Measurements from ENCODE around the gene PRKD3.

The PRKD3 gene

DNA sequence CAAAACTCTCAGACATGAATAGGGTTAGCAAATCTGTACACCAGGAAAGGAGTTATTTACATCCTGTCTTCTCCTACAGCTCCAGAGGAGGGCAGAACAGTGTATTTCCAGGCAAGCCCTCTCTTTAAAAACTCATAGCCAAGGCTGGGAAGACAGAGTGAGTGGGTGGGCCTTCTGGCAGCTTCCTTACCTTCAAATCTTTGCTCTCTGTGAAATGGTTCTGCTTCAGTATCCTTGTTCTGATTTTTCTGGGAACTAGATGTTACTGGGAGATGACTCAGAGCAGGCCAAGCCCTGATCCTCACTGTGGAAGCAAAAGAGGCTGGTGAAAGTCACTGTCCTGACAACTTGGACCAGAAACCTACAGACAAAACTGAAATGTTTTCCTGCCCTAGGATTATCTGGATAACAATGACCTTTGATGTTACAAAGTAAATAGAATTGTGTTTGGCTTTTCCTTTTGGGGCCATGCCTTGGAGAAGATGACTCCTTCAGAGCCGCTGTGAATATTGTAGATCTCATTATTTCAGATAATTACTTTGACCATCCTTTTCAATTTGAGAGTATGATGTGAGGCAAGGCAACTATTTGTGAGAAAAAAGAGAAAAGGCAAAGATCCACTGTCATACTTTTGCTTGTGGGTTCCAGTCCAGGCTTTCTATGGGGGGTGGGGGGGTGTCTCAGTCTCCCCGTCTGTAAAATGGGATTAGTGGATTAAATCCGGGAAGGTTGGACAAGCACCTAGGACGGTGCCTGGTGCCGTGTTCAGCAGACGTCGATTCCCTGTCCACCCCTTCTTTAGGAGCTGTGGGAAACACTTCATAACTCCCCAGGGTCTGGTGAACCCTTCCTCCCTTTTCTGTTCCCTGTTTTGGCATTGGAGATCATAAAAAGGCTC, 19.2 kb upstream of the PRKD3 start:
- no peak for DNase-seq (ENCODE audit: low read depth in 2 of 2)

DNA sequence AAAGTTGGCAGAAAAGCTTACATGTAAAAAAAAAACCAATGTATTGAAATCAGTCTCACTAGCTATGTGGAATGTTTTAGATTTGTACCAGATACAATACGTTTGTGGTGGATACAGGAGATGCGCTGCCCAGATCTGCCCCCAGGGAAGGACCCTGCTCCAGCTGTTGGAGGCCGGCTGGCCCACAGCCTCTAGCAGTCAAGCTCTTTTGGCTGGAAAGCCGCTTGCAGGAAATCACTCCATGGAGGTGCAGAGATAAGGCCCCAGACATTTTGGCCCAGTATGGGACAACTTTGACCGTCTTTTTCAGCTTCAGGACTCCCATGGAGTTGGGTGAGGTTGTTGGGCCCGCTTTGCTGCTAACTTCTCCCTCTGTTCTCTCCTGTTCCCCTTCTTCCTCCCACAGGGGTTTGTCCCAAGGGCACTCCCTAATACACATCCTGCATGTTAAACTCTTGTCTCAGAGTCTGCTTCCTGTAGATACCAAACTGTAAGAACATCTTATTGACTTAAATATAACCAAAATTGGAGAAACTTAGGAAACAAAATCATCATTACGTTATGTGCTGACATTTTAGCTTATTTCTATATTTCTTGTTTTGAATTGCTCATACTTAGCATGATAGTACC, 18.1 kb upstream of the PRKD3 start:
- no peak for DNase-seq (ENCODE audit: low read depth in 2 of 2)

DNA sequence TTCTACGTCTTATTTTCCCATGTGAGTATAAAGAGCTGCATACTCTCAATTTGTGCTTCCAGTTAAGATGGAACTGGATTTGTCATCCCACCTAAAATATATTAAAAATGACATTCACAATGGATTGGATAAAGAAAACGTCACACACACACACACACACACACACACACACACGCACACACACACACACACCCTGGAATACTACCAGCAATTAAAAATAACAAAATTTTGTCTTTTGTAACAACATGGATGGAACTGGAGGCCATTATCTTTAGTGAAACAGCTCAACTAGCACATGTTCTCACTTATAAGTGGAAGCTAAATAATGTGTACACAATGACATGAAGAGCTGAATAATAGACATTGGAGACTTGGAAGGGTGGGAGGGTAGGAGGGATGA, 16.0 kb upstream of the PRKD3 start:
- DNase-seq (ENCODE audit: low read depth in 2 of 2), result no peak

DNA sequence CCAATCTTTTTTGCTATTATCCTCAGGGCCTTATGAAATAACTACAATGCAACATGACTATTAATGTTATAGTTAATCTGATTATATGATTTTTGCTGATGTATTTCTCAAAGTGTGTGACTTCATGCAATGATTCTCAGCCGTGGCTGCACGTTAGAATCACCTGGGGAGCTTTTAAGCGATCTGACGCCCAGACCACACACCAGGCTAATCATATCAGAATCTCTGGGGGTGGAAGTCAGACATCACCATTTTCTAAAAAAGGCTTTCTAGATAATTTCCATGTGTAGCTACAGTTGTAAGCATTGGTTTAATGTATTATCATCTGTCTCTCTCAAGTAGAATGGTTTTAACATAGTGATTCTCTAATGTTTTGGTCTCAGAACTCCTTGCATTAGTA, 14.3 kb upstream of the PRKD3 start:
- no peak for DNase-seq (ENCODE audit: low read depth in 2 of 2)

DNA sequence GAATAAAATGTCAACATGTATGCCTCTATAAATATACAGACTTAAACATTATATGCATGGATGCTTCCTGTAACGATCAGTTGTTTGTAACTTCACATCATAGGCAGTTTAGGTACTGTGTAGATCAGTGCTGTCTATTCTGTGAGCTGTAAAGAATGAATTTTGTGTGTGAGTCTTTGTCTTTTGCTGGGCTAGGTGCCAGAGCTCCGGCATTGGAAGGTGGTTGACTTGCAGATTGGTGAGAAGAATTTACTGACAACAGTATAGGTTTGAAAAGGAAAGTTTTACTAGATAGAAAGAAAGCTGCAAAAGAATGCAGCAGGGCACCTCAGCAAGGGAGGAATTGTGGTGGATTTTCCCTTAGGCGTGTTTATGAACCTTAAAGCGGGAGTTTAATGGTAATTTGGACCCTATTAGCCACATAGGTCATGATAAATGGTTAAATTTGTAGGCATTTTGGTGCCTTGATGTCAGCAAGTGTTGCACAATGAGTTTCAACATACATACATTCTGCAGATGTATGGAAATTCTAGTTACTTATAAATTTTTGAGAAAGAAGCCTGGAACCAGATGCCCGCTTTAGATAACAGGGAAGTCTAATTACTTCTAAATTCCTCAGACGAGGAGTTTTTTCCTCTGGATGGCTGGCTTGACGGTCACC, 13.1 kb upstream of the PRKD3 start:
- DNase-seq (ENCODE audit: low read depth in 2 of 2), result no peak

DNA sequence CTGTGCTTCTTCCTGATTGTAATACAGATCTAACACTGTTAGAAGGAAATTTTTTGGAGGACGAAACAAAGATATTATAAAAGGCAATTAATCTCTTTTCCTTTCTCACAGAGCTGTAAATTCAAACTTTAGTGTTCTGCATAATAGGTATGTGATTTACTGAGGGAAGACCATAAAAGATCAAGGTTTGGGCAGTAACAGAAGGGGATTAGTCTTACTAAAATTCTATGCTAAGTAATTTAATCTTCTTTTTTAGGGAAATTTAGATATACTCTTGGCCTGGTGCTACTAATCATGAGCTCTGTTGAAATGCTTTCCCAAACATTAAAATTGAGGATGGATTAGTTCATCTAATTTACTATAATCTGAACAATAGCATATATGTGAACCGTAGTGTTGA, 11.0 kb upstream of the PRKD3 start:
- no peak for DNase-seq (ENCODE audit: low read depth in 2 of 2)

DNA sequence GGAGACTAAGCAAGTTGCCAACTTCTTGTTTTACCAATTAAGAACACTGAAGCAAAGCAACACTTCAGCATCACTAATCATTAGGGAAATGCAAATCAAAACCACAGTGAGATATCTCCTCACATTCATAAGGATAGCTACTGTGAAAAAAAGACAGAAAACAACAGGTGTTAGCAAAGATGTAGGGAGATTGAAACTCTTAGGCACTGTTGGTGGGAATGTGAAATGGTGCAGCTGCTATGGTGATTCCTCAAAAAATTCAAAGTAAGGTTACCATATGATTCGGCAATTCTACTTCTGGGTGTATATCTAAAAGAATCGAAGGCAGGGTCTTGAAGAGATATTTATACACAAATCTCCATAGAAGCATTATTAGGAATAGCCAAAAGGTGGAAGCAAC, 8.6 kb upstream of the PRKD3 start:
- no peak for DNase-seq (ENCODE audit: low read depth in 2 of 2)

DNA sequence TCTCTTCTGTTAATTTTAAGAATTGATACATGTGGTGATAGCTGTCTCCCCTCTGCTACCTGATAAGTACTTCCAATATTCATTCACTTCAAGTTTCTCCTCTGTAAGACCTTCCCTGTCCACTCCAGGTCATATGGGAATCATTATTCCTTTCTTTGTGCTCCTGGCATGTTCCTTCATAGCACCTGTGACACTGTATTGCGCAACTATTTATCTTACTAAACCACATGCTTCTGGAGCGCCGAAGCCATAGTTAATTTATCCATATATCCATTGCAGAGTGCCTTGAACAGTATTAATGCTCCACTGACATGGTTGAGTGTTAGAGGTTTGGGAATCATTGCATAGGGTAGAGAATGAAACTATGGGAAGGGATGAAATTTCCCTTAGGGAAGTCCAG, 7.9 kb upstream of the PRKD3 start:
- no peak for DNase-seq (ENCODE audit: low read depth in 2 of 2)

DNA sequence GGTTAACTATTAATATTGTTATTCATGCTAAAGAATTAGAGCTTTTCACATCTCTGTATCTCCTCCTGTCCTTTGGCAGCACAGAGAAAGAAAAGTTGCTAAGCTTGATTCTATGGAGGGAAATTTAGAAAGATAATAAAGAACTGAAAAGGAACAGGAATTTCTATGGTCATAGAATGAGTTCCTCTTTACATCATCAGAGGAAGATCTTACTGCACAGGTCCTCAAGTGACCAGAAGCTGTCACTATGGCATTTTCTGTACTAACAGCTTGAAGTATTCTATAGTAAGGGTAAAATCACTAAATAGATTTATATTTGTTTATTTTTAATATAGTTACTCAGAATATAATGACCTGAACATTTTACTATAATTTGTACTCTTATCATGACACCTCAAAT, 6.0 kb upstream of the PRKD3 start:
- DNase-seq (ENCODE audit: low read depth in 2 of 2), result no peak

DNA sequence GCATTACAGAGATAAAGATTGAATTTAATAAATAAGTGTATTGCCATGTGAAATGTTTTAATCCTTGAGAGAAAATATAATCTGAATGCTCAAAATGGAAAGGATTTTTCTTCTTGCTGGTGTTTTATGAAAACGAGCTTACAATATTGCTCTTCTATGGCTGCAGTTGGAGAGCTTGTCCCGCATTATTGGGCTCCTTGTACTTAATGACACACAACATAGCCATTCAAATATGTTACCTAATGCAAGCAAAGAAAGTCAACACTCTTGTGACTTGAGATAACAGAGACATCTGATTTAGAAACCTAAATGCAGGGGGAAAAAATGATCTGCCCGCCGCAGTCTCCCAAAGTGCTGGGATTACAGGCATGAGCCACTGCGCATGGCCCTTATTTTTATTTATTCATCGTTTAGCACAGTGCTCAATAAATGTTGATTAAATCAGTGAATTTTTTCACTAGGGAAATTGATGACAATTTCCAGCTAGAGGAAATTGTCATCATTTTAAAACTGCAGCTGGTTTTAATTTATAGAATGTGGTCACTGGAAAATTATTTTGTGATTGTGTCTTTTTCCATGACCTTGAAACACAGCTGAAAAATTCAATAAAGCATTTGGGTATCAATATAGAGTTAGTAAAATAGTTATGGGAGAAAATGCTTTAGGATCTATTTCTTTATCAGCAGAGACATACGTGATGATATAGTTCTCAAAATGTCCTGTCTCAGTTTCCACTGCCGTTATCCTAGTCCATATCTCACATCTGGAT, 2.4 kb upstream of the PRKD3 start:
- DNase-seq (ENCODE audit: low read depth in 2 of 2), result no peak

DNA sequence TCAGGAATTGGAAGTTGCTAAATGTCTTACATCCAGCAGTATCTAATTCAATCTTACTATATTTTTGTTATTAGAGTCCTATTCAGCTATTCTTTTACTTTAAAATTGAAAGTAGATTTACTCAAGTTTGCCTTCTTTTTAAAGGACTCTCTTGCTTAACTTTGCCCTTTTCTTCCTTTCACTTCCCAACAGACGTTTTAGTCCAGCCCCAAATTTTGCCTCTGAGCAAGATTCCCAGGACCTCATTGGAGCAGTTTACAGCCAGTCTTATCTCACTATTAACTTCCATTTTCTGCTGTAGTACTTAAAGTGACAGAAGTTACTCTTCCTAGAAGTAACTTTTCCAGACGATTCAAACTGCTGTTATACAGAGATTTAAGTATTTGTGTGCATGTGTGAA, 1.7 kb upstream of the PRKD3 start:
- no peak for DNase-seq (ENCODE audit: low read depth in 2 of 2)

DNA sequence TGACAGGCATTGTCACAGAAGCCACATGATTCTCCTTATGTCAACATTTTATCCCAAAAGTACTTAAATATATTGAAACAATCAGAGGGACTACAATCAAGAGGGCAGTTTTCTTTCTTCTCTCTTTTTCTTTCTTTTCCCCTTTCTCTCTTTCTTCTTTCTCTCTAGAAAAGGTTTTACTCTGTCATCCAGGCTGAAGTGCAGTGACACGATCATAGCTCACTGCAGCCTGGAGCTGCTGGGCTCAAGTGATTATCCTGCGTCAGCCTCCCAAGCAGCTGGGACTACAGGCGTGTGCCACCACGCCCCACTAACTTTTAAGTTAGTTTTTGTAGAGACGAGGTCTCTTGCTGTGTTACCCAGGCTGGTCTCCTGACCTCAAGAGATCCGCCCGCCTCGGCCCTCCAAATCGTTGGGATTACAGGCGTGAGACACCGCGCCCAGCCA, 1.0 kb upstream of the PRKD3 start:
- DNase-seq (ENCODE audit: low read depth in 2 of 2), result no peak

DNA sequence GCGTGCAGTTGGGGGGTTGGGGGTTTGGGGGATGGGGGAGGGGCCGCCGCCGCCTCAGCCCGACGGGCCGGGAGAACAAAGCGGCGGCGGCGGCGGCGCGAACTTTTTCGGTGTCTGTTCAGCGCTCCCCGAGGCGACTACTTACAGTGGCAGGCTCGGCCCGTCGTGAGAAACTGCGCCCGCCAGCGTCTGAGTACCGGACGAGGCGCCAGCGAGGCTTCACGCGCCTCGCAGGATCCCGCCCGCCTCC, 172 bp downstream of the PRKD3 start:
- DNase-seq (ENCODE audit: low read depth in 2 of 2), result peak; percentile 41 to 48

DNA sequence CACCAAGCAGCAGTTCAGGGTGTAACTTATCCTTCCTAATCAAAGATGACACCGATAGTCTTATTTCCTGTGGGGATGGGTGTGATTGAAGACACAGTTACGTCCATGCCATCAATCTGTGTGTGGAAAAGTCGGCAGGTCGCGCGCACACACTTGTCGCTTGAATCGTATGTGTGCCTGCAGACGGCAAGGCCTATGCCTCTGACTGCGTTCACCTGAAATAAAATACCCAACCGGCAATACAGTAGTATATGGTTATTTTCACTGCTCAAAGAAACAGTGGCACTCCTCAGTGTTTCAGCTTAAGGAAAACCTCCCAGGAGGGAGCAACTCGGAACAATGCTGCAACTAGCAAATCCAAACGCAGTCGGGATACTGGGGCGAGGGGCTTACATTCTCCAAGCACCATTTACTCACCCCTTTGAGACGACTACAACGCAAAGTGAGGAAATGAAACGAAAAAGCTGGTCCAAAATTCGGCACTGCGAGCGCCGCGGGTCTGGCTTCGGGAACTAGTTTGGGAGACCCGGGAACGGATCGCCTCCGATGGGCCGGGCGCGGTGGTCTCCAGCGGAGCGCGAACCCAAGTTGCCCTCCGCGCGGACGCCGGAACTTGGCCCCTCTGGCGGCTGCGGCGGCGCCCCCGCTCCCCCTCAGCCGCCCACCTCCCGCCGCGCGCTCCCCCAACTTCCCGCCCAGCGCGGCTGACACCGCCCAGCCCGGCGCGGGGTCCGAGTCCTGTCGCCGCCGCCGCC, 675 bp downstream of the PRKD3 start:
- DNase-seq (ENCODE audit: low read depth in 2 of 2), result peak in 1 of 2 donors; percentile 4

DNA sequence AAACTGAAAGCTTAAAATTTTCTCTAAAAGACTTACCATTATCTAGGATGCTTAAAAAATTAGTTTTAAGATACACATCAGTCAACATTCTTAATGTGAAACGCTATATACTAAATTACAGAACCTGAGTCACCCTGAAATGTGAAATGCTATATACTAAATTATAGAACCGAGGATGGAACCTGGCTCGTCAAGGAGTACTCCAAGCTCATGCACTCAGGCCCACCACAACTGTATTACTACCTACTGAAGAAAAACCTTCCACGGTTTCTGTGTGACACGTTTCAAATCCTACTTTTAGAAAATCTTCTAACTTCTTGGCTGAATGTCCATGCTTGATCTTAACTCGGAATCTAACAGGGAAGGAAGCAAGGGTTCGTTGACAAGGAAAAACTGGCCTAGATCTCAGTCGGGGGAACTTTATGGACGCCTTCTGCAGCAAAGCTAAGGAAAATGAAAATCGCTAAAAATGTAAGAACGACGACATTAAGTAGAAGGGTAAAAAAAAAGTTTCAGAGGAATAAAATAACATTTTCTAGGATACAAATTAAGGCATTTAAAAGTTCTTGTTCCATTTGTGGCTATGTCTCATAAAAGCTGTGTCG, 1.4 kb downstream of the PRKD3 start:
- DNase-seq (ENCODE audit: low read depth in 2 of 2), result no peak

DNA sequence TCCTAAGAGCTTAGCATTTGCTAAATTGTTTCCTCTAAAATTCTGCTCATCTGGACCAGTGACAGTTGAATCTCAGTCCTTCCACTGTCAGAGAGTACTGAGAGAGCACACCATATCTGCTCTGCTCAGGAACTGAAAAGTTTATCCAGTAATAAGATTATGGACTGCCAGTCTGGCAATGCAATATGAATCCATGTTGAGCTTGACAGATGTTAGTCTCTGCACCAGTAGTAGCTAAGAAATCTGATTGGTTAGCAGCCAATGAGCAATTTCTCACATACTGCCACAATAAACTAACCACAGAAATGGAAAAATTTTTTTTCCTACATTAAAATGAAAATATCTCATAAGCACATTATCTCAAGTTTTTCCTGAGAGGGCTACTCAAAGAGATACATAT, 2.3 kb downstream of the PRKD3 start:
- DNase-seq (ENCODE audit: low read depth in 2 of 2), result no peak

DNA sequence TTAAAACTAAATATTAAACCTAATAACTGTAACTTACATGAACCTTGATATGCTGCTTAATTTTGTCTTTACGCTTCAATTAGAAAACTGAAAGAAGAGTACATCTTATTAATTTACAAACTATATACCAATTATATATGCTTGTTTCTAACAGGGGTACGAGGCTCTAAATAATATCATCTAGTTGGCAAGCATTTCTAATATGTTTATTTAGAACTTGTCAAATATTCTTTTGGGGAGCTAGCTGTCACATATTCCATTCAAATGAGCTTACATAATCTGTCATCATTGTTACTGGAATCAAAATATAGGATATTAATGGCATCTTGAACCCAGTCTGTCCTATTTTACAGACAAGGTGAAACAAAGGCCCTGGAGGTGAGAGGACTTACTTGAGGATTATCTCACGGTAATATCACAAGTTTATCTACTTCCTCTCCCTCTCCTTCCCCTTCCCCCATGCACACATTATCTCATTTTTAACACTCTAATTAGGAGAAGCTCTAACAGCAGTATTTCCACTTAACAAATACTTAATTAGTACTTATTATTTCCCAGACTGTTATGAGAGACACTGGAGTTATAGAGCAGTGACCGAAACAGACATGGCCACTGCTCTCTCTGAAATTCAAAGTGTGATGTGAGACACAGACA, 3.5 kb downstream of the PRKD3 start:
- no peak for DNase-seq (ENCODE audit: low read depth in 2 of 2)

DNA sequence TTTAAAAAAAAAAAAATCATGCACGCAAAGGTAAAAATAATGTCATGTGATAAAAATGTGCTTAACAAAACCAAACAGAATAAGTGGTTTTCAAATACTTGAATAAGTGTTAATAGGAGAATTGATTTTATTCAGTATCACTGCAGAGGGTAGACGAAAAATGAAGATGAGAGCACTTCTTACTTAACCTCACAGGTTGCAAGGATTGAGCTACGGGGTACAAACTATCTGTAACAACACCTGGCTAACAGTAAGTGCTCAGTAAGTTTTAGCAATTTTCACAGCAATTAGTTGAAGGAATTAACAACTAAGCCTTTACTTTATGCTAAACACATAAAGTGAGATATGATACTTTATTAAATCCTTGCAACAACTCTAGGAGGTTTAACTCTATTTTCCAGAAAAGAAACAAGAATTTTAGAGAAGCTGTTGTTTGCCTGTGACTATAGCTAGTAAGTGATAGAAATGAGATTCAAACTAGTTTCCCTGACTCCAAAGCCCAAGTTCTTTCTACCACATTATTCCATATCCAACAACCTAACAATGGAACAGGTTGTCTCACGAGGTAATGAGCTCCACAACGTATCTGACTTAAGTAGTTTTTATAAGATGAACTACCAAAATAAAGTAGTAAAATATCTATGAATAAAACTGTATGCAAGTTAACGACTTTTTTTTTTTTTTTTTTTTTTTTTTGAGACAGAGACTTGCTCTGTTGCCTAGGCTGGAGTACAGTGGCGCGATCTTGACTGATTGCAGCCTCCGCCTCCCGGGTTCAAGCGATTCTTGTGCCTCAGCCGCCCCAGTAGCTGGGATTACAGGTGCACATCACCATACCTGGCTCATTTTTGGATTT, 4.7 kb downstream of the PRKD3 start:
- DNase-seq (ENCODE audit: low read depth in 2 of 2), result no peak

DNA sequence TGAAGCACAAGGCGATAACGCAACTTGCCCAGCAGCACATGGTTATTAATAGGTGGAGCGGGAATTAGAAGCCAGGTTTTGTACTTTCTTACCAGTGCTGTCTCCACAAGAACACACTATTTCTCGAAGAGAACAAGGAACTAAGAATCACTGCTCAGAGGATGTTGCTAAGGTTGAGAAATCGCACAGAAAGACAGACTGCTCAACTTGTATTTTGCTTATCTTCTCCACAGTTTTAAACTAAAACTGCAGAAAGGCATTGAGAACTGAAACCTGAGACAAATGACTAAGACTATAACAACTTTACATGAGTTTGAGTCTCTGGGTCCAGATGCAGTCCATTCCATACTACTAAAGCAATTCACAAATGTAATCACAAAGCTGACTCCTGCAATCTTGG, 6.2 kb downstream of the PRKD3 start:
- DNase-seq (ENCODE audit: low read depth in 2 of 2), result no peak

DNA sequence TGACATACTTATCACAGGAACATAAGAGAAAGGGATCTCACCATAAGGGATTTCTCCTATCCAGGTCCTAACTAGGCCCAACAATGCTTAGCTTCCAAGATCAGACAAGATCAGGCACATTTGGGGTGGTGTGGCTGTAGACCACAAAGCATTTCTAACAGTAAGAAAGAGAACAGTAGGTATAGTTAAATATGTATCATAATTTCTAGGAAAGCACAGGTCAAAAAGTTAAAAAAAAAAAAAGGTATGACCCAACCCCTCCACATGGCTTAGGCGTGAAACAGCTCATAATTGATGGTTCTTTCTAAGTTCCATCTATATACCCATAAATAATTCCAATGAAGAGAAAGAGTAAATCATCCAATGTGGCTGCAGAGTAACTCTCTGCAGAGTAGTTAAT, 6.9 kb downstream of the PRKD3 start:
- DNase-seq (ENCODE audit: low read depth in 2 of 2), result no peak

Measured in stimulated activated CD8-positive, alpha-beta memory T cell treated with anti-CD3 and anti-CD28 coated beads, Interleukin-7, amount 100 ng/mL, for 1 hour (primary cell).